PC-9 (cell line): Measurements from ENCODE around the gene GSX2. TPM values are rescaled to one million over a fixed set of nuclear protein-coding genes. Genes with fewer than 3 reads are reported as not detected.

Experiments
- BruUV-seq: library from RNA; stranded (reverse); fragments of 400-500 nt; replicated peaks from 2 replicates; lab custom pipeline; 2021; lab: Mats Ljungman, UMichigan
- CTCF ChIA-PET: fragments of 300-600 bp; sonication (Branson Sonifier 250); formaldehyde crosslinking; loops from one replicate; lab custom pipeline; 2022; ENCODE audit warnings: antibody characterized with exemption; lab: Charles Lee
- POLR2A ChIA-PET: fragments of 300-600 bp; sonication (Branson Sonifier 250); formaldehyde crosslinking; loops from one replicate; lab custom pipeline; 2022; ENCODE audit warnings: antibody characterized with exemption; ENCODE audit not compliant: unreplicated experiment; lab: Charles Lee
- DNase-seq, 2 experiments: peaks; one replicate each; pipeline versions ENCODE4 v3.0.0 to v3.0.0-alpha.2; 2015 to 2022; ENCODE audit warnings: mixed read lengths in 1 of 2
- H2AFZ ChIP-seq: fragments of 200-600 bp; sonication (generic); 2 replicates; pipeline ENCODE4 v1.8.1; 2017; ENCODE audit warnings: antibody characterized with exemption
- H3F3A ChIP-seq: fragments of 200-600 bp; sonication (generic); 2 replicates; pipeline ENCODE4 v1.8.1; 2017; ENCODE audit warnings: antibody characterized with exemption, mild to moderate bottlenecking, low read depth; ENCODE audit not compliant: insufficient read depth
- H3K27ac ChIP-seq: fragments of 200-600 bp; sonication (generic); 2 replicates; pipeline ENCODE4 v1.6.1; 2016; ENCODE audit warnings: mixed run types
- H3K27me3 ChIP-seq: fragments of 200-600 bp; sonication (generic); 2 replicates; pipeline ENCODE4 v1.6.1; 2016; ENCODE audit warnings: low read depth, mixed run types; ENCODE audit not compliant: insufficient read depth
- H3K36me3 ChIP-seq: fragments of 200-600 bp; sonication (generic); 2 replicates; pipeline ENCODE4 v1.6.1; 2016; ENCODE audit warnings: low read depth, mixed run types
- H3K4me1 ChIP-seq: fragments of 200-600 bp; sonication (generic); replicated peaks from 2 replicates; pipeline ENCODE4 v1.6.1; 2016; ENCODE audit warnings: mixed run types; ENCODE audit not compliant: insufficient read depth
- H3K4me2 ChIP-seq: fragments of 200-600 bp; sonication (generic); 2 replicates; pipeline ENCODE4 v1.6.1; 2017; ENCODE audit warnings: mixed run types
- H3K4me3 ChIP-seq: fragments of 200-600 bp; sonication (generic); 2 replicates; pipeline ENCODE4 v1.6.1; 2016; ENCODE audit warnings: mixed run types
- H3K79me2 ChIP-seq: fragments of 200-600 bp; sonication (generic); 2 replicates; pipeline ENCODE4 v1.6.1; 2017; ENCODE audit warnings: low read depth, mixed run types
- H3K9me2 ChIP-seq: fragments of 200-600 bp; sonication (generic); 2 replicates; pipeline ENCODE4 v1.8.1; 2017; ENCODE audit warnings: mild to moderate bottlenecking; ENCODE audit not compliant: insufficient read depth
- H3K9me3 ChIP-seq: fragments of 200-600 bp; sonication (generic); 2 replicates; pipeline ENCODE4 v1.8.1; 2016; ENCODE audit warnings: low read depth; ENCODE audit not compliant: insufficient read depth
- H4K20me1 ChIP-seq: fragments of 200-600 bp; sonication (generic); 2 replicates; pipeline ENCODE4 v1.8.1; 2017; ENCODE audit not compliant: insufficient read depth
- EZH2 ChIP-seq: fragments of 200-600 bp; sonication (generic); IDR thresholded peaks from 2 replicates; pipeline ENCODE4 v1.8.0; 2017; ENCODE audit warnings: antibody characterized with exemption, low read depth
- intact Hi-C: fragments of 100-400 bp; cut with micrococcal nuclease; formaldehyde crosslinking; loops from one replicate; pipeline ENCODE4 v1.10.0; 2022; ENCODE audit not compliant: unreplicated experiment
- total RNA-seq: library from RNA; stranded (reverse); gene quantifications from 2 replicates; pipeline ENCODE4 v1.2.3, GENCODE V29; 2021
- TF ChIP-seq, protein P1 (sequence below): fragments of 200-600 bp; sonication (generic); conservative IDR thresholded peaks from 2 replicates; pipeline ENCODE4 v1.6.1; 2017; ENCODE audit warnings: mixed run types, antibody characterized with exemption, mild to moderate bottlenecking, moderate library complexity

Gene GSX2
- total RNA-seq, 1 experiment from 2014 or later, result not detected

DNA sequence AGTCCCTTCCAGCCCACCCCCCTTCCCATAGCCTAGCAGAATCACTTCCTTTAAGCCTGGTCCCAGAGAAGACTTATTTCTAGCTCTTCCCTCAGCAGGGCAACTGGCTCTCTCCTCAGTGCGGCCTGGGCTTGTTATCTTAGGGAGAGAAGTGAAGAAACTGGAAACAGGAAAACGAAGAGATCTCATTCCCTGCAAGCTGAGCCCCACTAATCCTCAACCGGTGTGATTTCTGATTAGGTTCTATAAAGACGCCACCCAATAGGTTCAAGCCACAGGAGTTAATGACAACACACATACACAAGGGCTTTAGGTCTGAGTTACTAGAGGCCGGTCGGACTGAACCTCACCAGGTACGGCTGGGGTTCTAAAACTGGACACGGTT, 3.2 kb downstream of the GSX2 start:
- no peaks in the 10 kb centered on the region for H3K27me3 ChIP-seq
- POLR2A ChIA-PET, result no interaction called here

DNA sequence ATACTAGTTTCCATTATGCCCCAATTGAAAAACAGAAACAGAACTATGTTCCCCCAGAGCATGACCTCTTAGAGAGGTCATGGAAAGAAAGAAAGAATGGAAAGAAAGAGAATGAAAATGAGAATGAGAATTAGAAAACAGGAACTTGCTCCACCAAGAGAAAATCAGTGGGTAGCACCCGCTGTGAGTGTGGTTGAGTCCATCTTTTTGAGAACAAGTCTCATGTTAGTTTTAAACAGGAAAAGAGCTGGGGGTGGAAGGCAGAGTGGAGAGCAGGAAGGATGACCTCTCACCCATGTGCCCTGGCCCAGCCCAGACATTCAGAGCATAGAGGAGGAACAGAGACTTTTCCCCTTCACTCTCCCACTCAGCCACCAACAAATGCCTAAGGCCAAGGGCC, 4.9 kb downstream of the GSX2 start:
- Histone ChIP-seq H3K4me3 (no peak overlapping the region), H3K36me3 (no peaks in the 10 kb centered on the region), H3K4me1 (no peaks in the 10 kb centered on the region), H3K9me3 (no peaks in the 10 kb centered on the region), H3K27me3 (no peaks in the 10 kb centered on the region), H3F3A (no peaks in the 10 kb centered on the region), H4K20me1 (no peaks in the 10 kb centered on the region), H3K79me2 (no peaks in the 10 kb centered on the region), H2AFZ (no peak overlapping the region), H3K9me2 (no peaks in the 10 kb centered on the region), H3K4me2 (no peak overlapping the region), H3K27ac (no peak overlapping the region)
- ChIA-PET POLR2A (no interaction called here), CTCF (no interaction called here)
- BruUV-seq, result no TSS peak
- intact Hi-C loops, result no loop called here
- TF ChIP-seq, protein P1, sequence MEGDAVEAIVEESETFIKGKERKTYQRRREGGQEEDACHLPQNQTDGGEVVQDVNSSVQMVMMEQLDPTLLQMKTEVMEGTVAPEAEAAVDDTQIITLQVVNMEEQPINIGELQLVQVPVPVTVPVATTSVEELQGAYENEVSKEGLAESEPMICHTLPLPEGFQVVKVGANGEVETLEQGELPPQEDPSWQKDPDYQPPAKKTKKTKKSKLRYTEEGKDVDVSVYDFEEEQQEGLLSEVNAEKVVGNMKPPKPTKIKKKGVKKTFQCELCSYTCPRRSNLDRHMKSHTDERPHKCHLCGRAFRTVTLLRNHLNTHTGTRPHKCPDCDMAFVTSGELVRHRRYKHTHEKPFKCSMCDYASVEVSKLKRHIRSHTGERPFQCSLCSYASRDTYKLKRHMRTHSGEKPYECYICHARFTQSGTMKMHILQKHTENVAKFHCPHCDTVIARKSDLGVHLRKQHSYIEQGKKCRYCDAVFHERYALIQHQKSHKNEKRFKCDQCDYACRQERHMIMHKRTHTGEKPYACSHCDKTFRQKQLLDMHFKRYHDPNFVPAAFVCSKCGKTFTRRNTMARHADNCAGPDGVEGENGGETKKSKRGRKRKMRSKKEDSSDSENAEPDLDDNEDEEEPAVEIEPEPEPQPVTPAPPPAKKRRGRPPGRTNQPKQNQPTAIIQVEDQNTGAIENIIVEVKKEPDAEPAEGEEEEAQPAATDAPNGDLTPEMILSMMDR, result no peak
- TF ChIP-seq EZH2, result no peak
- DNase-seq, result no peak

More for the DNA sequence above, 3.2 kb downstream of the GSX2 start:
- CTCF ChIA-PET, result no interaction called here
- intact Hi-C loops, result no loop called here
- Histone ChIP-seq H3K79me2 (no peaks in the 10 kb centered on the region), H3K9me2 (no peaks in the 10 kb centered on the region), H4K20me1 (no peaks in the 10 kb centered on the region), H3K4me3 (no peak overlapping the region), H3K36me3 (no peaks in the 10 kb centered on the region), H3K4me1 (no peaks in the 10 kb centered on the region), H3F3A (no peaks in the 10 kb centered on the region), H3K4me2 (no peak overlapping the region), H3K9me3 (no peaks in the 10 kb centered on the region), H3K27ac (no peak overlapping the region), H2AFZ (no peak overlapping the region)
- no TSS peak for BruUV-seq
- TF ChIP-seq EZH2, result no peak
- TF ChIP-seq, protein P1, result no peak
- DNase-seq, result no peak

DNA sequence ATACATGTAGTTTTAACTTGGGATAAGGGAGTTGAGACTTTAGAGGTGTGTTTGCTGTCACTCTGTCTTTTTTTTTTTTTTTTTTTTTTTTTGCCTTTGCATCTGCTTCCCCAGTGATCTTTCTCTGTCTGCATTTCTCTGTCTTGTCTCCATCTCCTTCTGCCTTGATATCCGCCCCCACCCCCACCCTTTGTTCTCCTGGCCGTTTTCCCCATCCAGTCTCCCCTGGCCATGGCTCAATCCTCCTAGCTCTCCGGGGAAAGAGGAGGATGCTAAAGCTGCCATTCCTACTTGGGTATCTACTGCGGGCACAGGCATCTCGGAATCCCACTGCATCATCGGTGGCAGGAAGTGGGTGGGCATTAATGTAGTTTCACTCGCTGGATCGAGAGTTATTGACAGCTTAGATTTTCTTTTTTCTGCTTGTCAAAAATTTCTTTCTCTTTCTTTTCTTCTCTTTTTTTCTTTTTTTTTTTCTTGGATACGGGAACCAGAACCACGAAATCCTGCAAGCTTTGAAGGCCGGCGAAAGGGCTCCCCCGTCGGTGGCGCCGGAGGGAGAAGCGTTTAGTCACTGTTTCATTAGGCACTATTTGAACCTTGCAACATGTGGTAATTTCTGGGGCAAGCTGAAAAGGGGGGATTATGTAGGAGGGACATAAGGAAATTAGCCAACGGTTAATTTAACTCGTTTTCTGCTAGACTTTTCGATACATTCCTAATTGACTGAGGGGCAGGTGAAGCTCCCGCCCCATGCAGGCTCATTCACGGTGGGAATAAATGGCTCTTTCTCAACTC, 8.2 kb downstream of the GSX2 start:
- no peak for DNase-seq
- Histone ChIP-seq H3K36me3 (no peaks in the 10 kb centered on the region), H3K79me2 (no peaks in the 10 kb centered on the region), H2AFZ (no peak overlapping the region), H4K20me1 (no peaks in the 10 kb centered on the region), H3K4me3 (no peak overlapping the region), H3F3A (no peaks in the 10 kb centered on the region), H3K9me3 (no peaks in the 10 kb centered on the region), H3K9me2 (no peaks in the 10 kb centered on the region), H3K27ac (no peak overlapping the region), H3K27me3 (no peaks in the 10 kb centered on the region), H3K4me1 (no peaks in the 10 kb centered on the region), H3K4me2 (no peak overlapping the region)
- BruUV-seq, result no TSS peak
- ChIA-PET CTCF (interaction anchor here (0.6 kb wide), 1 partner anchor 20 kb away, joined by 5 read pairs; no protein-coding TSS in a partner anchor), POLR2A (no interaction called here)
- intact Hi-C loops, result no loop called here
- TF ChIP-seq, protein P1, result no peak
- TF ChIP-seq EZH2, result no peak
